RCC 7860 (cell line): ENCODE data around the gene AK8.

Source experiments
- DNase-seq: peaks from one replicate; pipeline ENCODE4 v3.0.0-alpha.2; 2015; ENCODE audit warnings: low spot score
- FAIRE-seq: peaks from 2 replicates; lab custom pipeline; 2012; peaks lifted over from hg19 to GRCh38; lab: Jason Lieb, UNC

The AK8 gene

DNA sequence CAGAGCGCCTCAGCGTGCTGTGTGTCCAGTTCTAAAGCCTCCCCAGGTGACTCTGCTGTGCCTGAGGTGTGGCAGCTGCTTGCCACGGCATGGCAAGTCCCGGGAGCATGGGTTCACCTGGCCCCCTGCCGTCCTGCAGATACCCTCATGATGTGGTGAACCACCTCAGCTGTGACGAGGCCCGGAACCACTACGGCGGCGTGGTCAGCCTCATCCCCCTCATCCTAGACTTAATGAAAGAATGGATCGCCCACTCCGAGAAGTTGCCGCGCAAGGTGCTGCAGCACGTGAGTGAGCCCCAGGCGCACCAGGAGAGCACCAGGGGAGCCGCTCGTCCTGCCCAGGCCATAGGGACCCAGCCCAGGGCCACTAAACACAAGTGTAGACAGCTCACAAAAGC is 10.1 kb upstream of the AK8 start:
- DNase-seq: no peak
- no peak for FAIRE-seq

DNA sequence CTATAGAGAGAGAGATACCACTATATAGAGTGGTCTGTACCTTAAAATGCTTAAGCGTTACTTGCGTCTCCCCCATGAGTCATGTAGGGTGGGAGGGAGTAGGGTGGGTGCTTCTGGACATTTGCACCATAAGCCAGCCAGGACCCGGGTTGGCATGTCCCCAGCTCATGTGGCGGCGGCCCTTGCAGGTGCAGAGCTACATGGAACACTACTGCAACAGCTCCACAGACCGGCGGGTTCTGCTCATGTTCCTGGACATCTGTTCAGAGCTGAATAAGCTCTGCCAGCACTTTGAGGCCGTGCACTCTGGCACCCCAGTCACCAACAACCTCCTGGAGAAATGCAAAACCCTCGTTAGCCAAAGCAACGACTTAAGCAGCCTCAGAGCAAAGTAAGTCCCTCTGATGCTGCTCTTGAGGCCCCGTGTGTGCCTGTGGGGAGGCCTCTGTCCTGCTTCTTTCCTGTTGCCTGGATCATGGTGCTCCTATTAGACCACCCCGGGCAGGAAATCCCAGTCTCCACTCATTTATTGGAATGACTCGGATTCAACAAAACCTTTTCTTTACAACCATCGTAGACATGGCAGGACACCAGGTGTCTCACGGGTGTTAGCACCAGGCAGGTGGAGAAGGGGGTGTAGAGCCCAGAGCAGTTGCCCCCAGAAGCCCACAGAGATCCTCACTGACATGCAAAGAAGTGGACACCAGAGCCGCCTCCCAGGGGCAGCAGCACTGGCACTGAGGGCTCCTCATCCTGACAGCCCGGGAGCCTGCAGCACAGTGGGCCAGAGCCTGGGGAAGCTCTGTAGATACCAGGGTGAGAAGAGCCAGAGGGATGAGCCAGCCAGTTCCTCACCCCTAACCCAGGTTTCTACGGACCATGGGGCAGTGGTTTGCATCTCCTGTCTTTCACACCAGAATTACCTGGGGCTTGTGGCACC is 9.4 kb upstream of the AK8 start:
- FAIRE-seq: no peak
- no peak for DNase-seq

DNA sequence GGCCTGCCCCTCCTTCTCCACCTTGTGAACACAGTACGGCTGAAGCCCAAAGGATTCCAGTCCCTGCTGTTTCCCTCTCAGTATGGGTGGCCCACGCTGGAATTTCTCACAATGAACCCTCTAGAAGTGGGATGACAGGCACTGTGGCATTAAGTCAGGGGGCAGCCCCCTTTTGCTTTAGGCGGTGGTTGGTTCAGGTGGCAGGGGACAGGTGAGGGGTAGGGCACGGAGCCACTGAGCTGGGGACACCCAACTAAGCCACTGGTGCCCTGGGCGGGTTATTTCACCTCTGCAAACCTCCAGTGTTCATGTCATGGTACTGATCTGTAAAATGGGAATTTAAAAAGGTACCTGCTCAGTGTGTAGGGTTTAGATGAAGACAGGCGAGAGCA is 8.2 kb upstream of the AK8 start:
- no peak for FAIRE-seq

DNA sequence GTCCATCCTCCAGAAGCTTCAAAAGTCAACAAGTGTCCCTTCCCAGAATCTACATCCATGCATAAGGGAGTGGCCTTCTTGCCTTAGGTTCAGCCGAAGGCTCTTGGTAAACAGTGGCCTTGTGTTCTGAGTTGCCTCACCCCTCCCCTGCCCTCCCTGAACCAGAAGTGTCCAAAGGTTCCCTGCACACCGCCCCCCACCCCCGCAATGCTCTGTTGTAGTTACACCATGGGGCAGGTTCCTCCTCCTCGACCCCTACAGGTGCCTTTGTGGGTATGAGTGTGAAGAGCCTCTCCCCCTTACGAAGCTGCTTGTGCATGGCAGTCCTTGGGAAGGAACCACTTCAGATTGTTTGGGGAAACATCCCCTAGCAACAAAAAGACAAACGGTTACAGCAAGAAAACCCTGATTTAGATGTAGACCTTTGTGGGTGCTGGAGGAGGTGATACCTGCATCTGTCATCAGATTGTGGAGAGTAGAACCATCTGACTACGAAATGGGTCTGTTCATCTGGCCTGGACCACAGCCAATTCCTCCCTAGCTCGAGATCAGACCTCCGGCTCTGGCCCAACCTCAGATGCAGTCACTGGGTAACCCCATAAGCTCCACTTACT is 7.7 kb upstream of the AK8 start:
- no peak for FAIRE-seq

More for the DNA sequence above, 8.2 kb upstream of the AK8 start:
- DNase-seq: no peak

DNA sequence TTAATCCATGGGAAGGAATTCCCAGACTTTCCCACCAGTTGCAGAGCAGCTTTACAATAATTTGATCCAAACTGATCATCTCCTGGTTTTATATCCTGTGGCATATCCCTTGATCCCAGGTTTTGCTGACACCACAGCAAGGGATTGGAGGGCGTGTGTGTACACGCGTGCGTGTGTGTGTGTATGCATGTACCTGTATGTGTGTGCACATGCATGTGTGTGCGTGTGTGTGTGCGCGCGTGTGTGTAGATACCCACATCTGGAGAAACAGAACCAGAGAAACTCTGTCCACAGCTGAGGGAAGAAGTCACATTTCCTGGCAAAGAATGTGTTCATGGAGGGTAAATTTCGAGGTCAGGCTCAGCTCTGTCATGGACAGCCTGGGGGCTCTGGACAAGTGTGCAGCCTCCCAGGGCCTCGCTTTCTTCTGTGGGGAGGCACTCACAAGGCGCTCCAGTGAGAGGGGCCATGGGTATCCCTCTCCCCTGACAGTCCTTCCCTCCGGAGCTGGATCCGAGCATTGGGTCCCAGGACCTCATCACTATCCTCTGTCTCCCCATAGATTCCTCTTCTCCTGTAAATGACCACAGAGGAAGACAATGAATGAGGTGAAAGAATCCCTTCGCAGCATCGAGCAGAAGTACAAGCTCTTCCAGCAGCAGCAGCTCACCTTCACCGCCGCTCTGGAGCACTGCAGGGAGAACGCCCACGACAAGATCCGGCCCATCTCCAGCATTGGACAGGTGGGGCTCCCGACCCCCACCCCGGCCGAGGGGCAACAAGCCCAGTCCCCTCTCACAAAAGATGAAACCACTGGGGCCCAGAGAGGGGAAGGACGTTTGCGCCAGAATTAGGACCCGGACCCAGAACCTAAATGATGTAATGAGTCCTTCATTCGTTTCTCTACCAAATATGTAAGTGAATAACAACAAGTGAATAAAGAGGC is 5.5 kb upstream of the AK8 start:
- DNase-seq (no peak), FAIRE-seq (no peak)

More for the DNA sequence above, 7.7 kb upstream of the AK8 start:
- DNase-seq: no peak

DNA sequence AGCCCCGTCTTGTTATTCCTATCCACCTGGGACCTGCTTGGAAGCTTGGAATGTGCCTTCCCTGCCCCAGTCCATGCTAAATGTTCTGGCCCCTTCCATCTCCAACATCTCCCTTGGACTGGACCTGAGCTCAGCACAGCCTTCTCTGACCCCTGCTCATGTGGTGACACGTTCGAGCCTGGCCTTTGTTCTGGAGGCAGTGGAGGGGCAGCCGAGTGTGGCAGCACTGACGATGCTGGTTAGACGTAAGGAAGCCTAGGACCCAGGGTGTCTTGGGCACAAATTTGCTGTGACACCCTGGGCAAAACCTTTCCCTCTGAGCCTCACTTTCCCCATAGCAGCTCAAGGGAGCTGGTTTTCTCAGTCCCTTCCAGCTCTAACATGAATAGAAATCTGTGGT is 4.5 kb upstream of the AK8 start:
- FAIRE-seq: no peak

DNA sequence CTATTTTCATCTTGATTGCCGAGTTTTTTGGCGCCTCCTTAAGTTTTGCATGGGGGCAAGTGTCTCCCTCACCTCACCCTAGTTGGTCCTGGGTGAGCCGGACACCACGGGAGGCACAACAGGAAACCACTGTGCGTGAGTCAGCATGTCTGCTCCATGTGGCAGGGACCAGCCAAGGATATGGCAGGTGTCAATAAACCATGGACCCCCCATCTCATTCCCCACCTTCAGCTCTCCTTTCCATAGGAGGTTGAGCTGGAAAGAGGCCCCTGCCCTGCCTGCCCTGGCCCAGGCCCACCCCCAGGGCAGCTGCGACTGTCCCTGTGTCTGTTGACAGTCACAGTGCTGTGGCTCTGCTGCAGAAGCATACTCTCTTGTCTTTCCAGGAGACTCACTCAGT is 3.7 kb upstream of the AK8 start:
- FAIRE-seq: no peak
- DNase-seq: no peak

More for the DNA sequence above, 4.5 kb upstream of the AK8 start:
- no peak for DNase-seq

DNA sequence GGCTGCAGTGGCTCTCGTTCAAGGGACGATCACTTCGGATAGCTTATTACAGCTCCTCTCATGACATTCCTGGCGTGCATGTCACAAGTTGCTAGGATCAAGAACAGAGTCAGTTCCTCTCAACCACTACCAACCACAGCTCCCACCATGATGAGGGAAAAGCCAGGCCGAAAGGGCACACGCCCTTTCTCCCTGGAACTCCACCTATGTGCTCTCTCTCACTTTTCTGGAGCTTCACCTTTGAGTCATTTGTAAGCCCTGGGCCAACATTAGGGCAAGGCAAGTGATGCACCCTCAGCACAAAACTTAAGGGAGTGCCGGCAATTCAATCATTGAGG is 2.2 kb upstream of the AK8 start:
- no peak for FAIRE-seq
- DNase-seq: no peak

DNA sequence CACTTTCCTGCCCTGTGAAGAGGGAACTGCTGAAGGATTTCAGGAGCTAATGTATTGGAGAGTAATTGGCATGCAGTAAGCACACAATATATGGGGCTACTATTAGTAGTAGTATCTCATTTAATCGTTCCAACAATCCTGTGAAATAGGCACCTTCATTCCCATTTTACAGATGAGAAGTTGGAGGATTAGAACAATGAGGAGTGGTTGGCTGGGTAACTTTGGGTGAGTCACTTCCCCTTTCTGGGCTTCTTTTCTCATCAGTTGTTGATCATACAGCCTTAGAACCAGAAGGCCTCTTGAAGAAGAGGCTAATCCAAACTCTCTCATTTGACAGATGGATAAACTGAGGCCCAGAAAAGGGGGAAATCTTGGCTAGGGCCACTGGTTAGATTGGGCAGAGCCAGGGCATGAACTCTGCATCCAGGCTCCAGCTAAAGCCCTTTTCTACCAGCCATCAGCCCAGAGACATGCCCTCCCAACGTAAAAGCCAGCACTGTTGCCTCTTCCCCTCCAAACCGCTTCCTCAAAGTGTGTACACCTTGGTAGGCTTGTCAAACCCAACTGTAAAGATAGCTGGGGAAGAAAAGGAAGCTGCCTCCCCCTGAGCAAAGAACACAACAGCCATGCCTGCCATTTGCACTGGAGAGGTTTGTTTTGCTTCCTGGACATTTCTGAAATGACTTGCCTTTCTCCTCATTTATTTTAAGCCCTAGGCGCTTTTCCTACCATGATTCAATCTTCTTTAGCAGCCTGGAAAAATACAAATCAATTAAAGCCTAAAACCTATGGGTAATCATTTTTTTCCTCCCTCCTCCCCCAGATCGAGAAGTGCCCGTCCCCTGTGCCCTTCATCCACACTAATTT is 1.6 kb upstream of the AK8 start:
- DNase-seq (no peak), FAIRE-seq (no peak)

DNA sequence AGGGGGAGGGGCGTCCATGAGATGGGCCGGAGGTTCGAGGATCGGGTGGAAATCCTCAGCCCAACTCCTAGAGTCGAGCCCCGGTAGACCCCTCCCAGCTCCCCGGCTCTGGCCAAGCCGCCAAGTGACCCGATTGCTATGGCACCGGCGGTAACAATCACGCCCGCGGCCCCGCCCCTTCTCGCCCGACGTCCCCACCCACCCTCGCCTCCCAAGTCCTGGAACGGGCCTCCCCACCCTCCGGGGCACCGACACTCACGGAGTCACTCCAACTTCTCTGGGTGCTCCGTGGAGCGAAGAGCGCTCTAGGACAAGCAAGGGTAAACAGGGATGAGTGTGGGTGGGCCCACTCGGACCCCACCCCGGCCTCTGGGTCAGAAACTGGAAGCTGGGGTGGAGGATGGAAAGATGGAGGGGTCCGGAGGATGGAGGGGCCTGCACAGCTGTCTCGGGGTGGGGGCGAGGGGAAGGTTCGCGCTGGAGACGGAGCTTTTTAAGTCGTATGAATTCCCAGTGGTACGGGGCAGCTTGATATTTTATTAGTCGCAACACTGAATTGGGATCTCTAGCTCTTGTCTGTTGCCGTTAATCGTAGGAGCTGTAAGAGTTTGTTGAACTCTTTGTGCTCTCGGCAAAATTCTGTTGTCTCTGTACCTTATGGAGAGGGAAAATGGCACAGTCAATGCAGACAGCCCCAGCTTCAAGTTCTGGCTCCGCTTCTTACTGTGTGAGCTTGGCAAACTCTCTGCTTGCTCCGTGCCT is 792 bp upstream of the AK8 start, which contains the start of gene SPACA9:
Gene SPACA9, plus strand, starts transcription at position 204 of the 762 bp plus-strand sequence. CDS start 5,050 bp downstream, outside the sequence.
- no peak for FAIRE-seq
- peak; percentile 23 for DNase-seq

DNA sequence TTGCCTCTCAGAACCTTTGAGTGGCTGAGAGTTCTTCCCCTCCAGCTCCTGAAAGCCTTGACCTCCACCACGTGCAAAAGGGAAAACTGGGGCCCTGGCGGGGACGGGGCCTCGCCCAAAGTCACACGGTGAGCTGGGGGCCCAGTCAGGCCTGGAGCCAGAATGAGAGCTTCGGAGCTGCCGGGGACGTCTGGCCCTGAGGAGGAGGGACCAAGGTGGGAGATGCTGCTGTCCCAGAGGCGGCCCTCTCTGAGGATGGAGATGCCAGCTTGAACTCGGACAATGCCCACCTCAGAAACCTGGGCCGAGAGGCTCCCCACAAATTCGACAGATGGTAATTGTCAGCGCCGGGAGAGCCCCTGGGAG is 643 bp downstream of the AK8 start:
- FAIRE-seq: no peak
- DNase-seq: no peak

DNA sequence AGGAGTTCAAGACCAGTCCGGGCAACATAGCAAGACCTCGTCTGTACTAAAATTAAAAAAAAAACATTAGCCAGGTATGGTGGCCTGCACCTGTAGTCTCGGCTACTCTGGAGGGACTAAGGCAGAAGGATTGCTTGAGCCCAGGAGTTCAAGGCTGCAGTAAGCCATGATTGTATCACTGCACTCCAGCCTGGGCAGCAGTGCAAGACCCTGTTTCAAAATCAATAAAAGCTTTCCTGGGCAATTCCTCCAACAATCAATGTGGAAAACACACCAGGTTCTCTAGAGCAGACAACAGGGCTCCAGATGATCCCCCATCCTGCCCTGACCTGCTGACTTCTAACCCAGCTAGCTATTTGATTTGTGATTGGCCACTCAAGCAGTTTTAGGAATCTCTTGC is 1.2 kb downstream of the AK8 start:
- DNase-seq (no peak), FAIRE-seq (no peak)

DNA sequence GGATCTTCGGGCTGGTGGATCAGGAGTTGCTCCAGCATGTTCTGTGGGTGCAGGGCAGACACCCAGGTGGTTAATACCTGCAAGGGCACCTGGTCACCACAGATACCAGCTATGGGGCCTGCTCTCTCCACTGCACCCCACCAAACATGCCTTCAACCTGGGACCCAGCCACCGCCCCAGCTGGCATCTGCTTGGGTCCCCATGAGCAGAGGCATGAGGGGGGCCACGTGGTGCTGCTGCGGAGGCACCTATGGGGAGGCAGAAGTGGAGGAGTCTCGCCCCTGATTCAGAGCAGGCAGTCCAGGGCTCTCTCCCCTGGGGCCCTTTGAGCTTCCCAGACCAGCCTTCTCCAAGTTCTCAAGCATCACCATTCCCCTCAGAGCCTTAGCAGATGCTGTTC is 2.9 kb downstream of the AK8 start:
- DNase-seq (no peak), FAIRE-seq (no peak)

DNA sequence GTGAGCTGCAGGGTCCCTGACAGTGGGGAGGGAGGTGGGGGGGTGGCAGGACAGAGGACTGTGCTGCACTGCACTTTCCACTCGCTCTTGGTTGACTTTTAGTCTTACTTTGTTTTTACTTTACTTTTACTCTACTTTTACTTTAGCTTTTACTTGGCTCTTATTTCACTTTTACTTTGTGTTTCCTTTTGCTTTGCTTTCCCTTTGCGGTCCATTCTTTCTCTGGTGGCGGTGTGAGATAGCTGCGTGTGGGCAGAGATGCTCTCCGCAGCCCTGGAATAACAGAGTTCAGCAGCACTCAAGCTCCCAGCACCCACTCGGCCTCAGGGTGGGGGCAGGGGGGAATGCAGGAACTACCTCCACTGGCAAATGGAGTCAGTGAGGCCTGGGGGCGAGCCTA is 4.7 kb downstream of the AK8 start:
- FAIRE-seq (no peak), DNase-seq (no peak)

DNA sequence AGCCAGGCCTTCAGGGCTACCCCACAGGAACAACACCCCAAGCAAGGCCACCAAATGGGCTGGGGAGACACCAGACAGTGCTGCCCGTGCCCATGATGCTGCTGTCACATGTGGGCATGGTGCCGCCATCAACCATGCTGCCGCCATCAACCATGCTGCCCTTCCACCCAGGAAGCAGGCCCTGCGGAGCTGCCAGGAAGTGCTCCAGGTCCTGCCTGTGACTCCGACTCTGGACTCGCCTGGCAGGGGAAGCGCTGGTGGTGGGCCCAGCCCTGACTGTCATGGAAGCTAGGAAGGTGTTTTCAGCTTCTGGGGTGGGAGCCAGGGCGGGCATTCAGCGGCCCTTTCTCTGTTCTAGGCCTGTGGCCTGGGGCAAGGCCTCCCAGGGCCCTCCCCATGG is 8.8 kb downstream of the AK8 start:
- DNase-seq (no peak), FAIRE-seq (no peak)

DNA sequence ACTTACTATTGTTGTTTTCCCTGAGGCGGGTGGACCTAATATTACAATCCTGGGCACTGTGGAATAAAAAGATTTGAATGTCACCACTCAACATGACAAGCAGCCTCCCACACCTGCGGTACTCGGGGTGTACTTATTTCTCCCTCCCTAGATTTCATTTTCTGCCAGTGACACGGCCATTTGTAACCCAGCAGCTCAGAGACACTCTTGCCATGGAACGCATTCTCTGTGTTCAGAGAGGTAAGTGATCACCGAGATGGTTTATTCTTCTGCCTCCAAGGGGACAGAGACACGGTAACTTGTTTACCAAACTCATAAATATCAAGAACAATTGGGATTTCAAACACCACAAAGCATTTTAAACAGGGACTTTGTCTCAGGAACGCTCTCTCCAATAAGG is 11.2 kb downstream of the AK8 start:
- FAIRE-seq (no peak), DNase-seq (no peak)

DNA sequence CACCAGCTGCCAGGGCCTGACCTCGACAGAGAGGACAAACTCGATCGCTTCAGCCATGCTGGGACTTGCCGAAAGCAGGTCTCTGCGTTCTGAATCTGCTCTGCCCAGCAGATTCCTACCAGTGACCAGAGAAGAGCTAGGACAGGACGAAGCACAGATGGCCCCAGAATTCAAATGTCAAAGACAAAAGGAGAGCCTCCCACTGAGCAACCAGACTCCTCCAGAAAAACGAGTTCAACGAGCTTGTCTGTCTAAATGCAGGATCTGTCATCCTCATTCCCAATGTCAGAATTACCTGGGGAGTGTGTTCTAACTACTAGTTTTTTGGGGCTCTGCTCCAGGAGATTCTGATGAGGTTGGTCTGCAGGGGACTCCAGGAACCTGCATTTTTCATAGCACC is 13.4 kb downstream of the AK8 start:
- FAIRE-seq: no peak
- no peak for DNase-seq

DNA sequence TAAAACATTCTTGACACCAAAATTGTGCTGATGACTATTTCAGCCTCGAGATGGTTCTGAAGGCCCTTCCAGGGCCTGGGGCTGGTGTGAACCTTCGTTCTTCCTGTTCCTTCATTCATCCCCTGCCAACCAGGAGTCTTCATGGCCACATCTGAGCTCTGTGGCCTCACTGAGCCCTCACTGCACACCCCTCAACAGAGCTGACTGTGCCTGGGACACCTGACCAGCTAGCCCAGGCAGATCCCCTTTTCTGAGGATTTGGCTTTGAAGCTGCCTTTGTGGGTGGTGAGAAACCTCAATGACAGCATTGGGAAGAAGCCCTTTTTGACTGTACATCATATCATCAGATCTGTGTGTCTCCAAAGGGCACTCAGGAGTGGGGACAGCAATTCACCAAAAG is 13.8 kb downstream of the AK8 start:
- FAIRE-seq (no peak), DNase-seq (no peak)

DNA sequence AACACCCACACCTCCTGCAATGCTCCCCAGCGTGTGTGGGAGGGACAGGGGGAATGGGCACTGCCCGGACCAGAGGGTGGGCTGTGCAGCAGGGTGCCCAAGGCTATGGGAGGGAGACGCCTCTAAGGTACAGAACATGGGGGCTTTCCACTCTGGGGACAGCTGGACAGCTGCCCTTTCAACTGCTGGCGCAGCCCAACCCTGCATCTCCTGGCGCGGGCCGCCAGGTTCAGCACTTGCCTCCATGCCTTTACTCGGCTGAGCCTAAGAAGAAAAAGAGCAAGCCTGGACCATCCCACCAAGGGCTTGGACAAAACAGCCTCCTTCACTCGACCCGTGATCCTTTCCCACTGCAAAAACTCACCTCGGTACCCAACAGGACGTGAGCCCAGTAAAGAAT is 15.0 kb downstream of the AK8 start:
- no peak for DNase-seq
- FAIRE-seq: no peak

DNA sequence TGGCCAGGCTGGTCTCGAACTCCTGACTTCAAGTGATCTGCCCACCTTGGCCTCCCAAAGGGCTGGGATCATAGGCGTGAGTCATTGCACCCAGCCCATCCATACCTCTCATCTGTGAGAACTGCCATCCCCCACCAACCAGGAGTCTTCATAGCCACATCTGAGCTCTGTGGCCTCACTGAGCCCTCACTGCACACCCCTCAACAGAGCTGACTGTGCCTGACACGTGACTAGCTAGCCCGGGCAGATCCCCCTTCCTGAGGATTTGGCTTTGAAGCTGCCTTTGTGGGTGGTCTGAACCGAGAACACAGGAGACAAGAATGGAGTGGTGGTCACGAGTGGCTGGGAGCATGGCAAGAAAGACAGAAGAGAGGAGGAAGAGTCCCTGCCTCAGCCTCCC is 15.6 kb downstream of the AK8 start:
- no peak for FAIRE-seq
- no peak for DNase-seq
